GM12874 (cell line): ENCODE results near the gene DIAPH3.

Source experiments
- CTCF ChIP-seq: IDR thresholded peaks from 2 replicates; pipeline ENCODE4 v1.5.1; 2011; ENCODE audit warnings: low read depth, mild to moderate bottlenecking, control low read depth, low read length, moderate library complexity; ENCODE audit not compliant: insufficient read depth

The DIAPH3 gene

GRCh38 chr13:60165391-60166099 is 1.8 kb upstream of the DIAPH3 start:
- no peak for TF ChIP-seq CTCF

- TF ChIP-seq CTCF: no peak
Measured at GRCh38 chr13:60164234-60164889, 634 bp upstream of the DIAPH3 start.

GRCh38 chr13:60162096-60162495 is 1.6 kb downstream of the DIAPH3 start:
- TF ChIP-seq CTCF: no peak

GRCh38 chr13:60158321-60158801 is 5.4 kb downstream of the DIAPH3 start:
- TF ChIP-seq CTCF: no peak

- TF ChIP-seq CTCF: no peak
Measured at GRCh38 chr13:60155978-60156377, 7.8 kb downstream of the DIAPH3 start.

- no peak for TF ChIP-seq CTCF
Measured at GRCh38 chr13:60152904-60153303, 10.8 kb downstream of the DIAPH3 start.

GRCh38 chr13:60152114-60152513 is 11.6 kb downstream of the DIAPH3 start:
- no peak for TF ChIP-seq CTCF
